ENCODE results near the gene ZNF652.

The ZNF652 gene

DNA sequence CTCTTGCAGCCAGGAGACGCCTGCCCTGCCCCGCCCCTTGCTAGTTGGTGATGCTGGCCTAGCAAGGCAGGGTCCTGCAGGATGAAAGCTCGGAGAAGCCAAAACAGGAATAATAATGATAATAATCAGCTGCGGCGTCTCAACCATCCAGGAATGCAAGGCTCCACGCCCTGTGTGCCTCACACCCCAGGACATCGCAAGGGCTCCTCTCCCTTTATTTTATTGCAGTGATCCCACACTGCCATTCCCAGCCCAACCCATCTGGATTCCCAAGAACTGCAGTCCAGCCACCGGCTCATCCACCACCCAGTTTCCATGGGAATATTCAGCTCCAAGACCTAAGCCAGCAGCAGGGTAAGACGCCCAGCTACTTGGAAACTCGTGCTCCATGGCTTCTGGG is 21.0 kb upstream of the ZNF652 start:
- H3K79me2 ChIP-seq (ENCODE audit: control insufficient read depth, insufficient read depth, low read length): no peaks in the 10 kb centered on the region
- H3K27ac ChIP-seq (ENCODE audit: low read depth, low read length): no peak overlapping the region
- H3K4me2 ChIP-seq (ENCODE audit: low read length): no peak overlapping the region
- H2AK5ac ChIP-seq (ENCODE audit: low read length): no peak overlapping the region
- H3K9ac ChIP-seq (ENCODE audit: low read length): no peak overlapping the region
- no peak overlapping the region for H3K4ac ChIP-seq (ENCODE audit: low read depth, low read length)
- H2BK5ac ChIP-seq (ENCODE audit: low read length): no peak overlapping the region
- H3K23ac ChIP-seq (ENCODE audit: low read length): no peak overlapping the region
- no peak overlapping the region for H3K56ac ChIP-seq (ENCODE audit: low read length)
- no peak overlapping the region for H3K18ac ChIP-seq (ENCODE audit: low read length)
- H3K79me1 ChIP-seq (ENCODE audit: low read length): no peaks in the 10 kb centered on the region
- no peak overlapping the region for H4K5ac ChIP-seq (ENCODE audit: low read length)
- H3K36me3 ChIP-seq (ENCODE audit: control insufficient read depth, insufficient read depth, low read length): no peaks in the 10 kb centered on the region
- no peak for DNase-seq
- H2BK120ac ChIP-seq (ENCODE audit: low read depth, low read length): no peak overlapping the region
- WGBS (ENCODE audit: extremely low coverage, insufficient coverage, low lambda C conversion rate): no CpG with 5 or more reads among the region's 10 CpGs
- no peaks in the 10 kb centered on the region for H3K27me3 ChIP-seq (ENCODE audit: insufficient read depth, low read length, poor library complexity)
- no peak overlapping the region for H2BK15ac ChIP-seq (replicated peaks; ENCODE audit: low read depth)
- H4K8ac ChIP-seq (ENCODE audit: low read depth, low read length): no peak overlapping the region
- no peaks in the 10 kb centered on the region for H3K4me1 ChIP-seq (ENCODE audit: control insufficient read depth, low read depth, low read length)
- H3K4me3 ChIP-seq (ENCODE audit: low read length): no peak overlapping the region

DNA sequence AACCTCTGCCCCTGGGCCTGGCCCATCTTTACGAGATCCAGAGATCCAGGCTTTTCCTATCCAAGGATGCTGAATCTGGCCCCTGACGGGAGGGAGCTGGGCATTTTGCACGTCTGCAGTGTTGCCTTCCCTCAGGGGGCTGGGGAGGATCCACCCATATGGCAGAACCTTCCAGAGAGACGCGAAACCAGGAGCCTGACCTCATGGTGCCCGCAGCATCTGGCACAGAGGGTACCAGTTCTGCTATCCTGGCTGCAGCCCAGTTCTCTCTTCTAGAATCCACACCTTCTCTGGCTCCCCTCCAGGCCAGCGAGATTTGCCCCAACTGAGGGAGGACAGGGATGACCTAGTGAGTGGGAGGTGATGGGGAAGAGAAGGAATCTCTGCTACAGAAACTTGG is 20.5 kb upstream of the ZNF652 start:
- no peak overlapping the region for H3K4me3 ChIP-seq (ENCODE audit: low read length)
- H3K36me3 ChIP-seq (ENCODE audit: control insufficient read depth, insufficient read depth, low read length): no peaks in the 10 kb centered on the region
- H3K4me1 ChIP-seq (ENCODE audit: control insufficient read depth, low read depth, low read length): no peaks in the 10 kb centered on the region
- no peak overlapping the region for H3K4me2 ChIP-seq (ENCODE audit: low read length)
- H3K79me1 ChIP-seq (ENCODE audit: low read length): no peaks in the 10 kb centered on the region
- no peak overlapping the region for H4K8ac ChIP-seq (ENCODE audit: low read depth, low read length)
- H3K56ac ChIP-seq (ENCODE audit: low read length): no peak overlapping the region
- H2BK15ac ChIP-seq (replicated peaks; ENCODE audit: low read depth): no peak overlapping the region
- no CpG with 5 or more reads among the region's 7 CpGs for WGBS (ENCODE audit: extremely low coverage, insufficient coverage, low lambda C conversion rate)
- no peaks in the 10 kb centered on the region for H3K27me3 ChIP-seq (ENCODE audit: insufficient read depth, low read length, poor library complexity)
- H3K18ac ChIP-seq (ENCODE audit: low read length): no peak overlapping the region
- H4K5ac ChIP-seq (ENCODE audit: low read length): no peak overlapping the region
- no peaks in the 10 kb centered on the region for H3K79me2 ChIP-seq (ENCODE audit: control insufficient read depth, insufficient read depth, low read length)
- H2AK5ac ChIP-seq (ENCODE audit: low read length): no peak overlapping the region
- H2BK120ac ChIP-seq (ENCODE audit: low read depth, low read length): no peak overlapping the region
- H3K23ac ChIP-seq (ENCODE audit: low read length): no peak overlapping the region
- H3K9ac ChIP-seq (ENCODE audit: low read length): no peak overlapping the region
- H3K4ac ChIP-seq (ENCODE audit: low read depth, low read length): no peak overlapping the region
- no peak overlapping the region for H3K27ac ChIP-seq (ENCODE audit: low read depth, low read length)
- no peak for DNase-seq
- H2BK5ac ChIP-seq (ENCODE audit: low read length): no peak overlapping the region

DNA sequence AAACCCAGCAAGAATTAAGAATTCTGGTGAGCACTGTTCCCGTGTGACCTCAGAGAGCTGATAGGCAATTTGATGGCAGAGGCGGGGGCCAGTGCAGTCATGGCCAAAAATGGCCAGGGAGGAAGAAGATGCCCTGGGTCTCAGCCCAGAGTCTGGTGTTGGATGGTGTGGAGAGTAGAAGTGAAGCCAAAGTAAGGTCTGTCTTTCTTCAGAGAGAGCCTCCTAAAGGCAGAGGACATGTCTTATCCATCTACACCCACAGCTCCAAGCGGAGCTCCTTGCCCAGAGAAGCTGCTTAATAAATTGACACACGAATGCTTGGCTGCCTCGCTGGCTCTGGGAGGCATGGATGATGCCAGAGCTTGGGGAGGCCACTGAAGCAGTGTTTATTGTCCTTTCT is 19.7 kb upstream of the ZNF652 start:
- Histone ChIP-seq H3K23ac (ENCODE audit: low read length) (no peak overlapping the region), H2BK15ac (replicated peaks; ENCODE audit: low read depth) (no peak overlapping the region), H3K27me3 (ENCODE audit: insufficient read depth, low read length, poor library complexity) (no peaks in the 10 kb centered on the region), H3K4me3 (ENCODE audit: low read length) (no peak overlapping the region), H3K4me2 (ENCODE audit: low read length) (no peak overlapping the region), H3K4me1 (ENCODE audit: control insufficient read depth, low read depth, low read length) (peaks cover under 1% of the 10 kb centered on the region), H3K4ac (ENCODE audit: low read depth, low read length) (no peak overlapping the region), H3K56ac (ENCODE audit: low read length) (no peak overlapping the region), H2BK120ac (ENCODE audit: low read depth, low read length) (no peak overlapping the region), H3K9ac (ENCODE audit: low read length) (no peak overlapping the region), H3K79me1 (ENCODE audit: low read length) (no peaks in the 10 kb centered on the region), H2BK5ac (ENCODE audit: low read length) (no peak overlapping the region), H4K8ac (ENCODE audit: low read depth, low read length) (no peak overlapping the region), H4K5ac (ENCODE audit: low read length) (no peak overlapping the region), H3K18ac (ENCODE audit: low read length) (no peak overlapping the region), H3K36me3 (ENCODE audit: control insufficient read depth, insufficient read depth, low read length) (no peaks in the 10 kb centered on the region), H2AK5ac (ENCODE audit: low read length) (no peak overlapping the region), H3K27ac (ENCODE audit: low read depth, low read length) (no peak overlapping the region), H3K79me2 (ENCODE audit: control insufficient read depth, insufficient read depth, low read length) (no peaks in the 10 kb centered on the region)
- WGBS (ENCODE audit: extremely low coverage, insufficient coverage, low lambda C conversion rate): no CpG with 5 or more reads among the region's 5 CpGs
- DNase-seq: no peak

DNA sequence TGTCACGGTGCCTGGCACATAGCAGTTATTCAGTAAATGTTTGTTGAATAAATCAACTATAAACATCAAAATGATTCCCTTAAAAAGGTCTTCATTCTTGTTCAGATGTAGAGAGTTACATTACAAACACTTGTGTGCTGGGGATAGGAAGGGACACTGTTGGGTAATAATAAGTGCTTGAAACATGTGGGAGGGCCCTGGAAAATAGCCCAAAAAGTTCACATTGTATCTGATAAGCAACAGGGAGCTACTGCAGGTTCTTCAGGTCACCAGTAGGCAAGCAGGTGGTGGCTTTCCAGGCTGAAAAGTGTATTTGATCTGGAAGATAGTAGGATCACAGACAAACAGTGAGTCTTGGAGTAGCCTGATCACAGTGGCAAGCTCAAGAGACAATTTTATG is 19.0 kb upstream of the ZNF652 start:
- H3K23ac ChIP-seq (ENCODE audit: low read length): no peak overlapping the region
- H3K79me2 ChIP-seq (ENCODE audit: control insufficient read depth, insufficient read depth, low read length): no peaks in the 10 kb centered on the region
- H3K56ac ChIP-seq (ENCODE audit: low read length): no peak overlapping the region
- no peaks in the 10 kb centered on the region for H3K27me3 ChIP-seq (ENCODE audit: insufficient read depth, low read length, poor library complexity)
- H3K4me2 ChIP-seq (ENCODE audit: low read length): no peak overlapping the region
- H3K27ac ChIP-seq (ENCODE audit: low read depth, low read length): no peak overlapping the region
- H2BK5ac ChIP-seq (ENCODE audit: low read length): no peak overlapping the region
- H3K36me3 ChIP-seq (ENCODE audit: control insufficient read depth, insufficient read depth, low read length): no peaks in the 10 kb centered on the region
- H2AK5ac ChIP-seq (ENCODE audit: low read length): no peak overlapping the region
- H3K9ac ChIP-seq (ENCODE audit: low read length): no peak overlapping the region
- H2BK120ac ChIP-seq (ENCODE audit: low read depth, low read length): no peak overlapping the region
- no peak for DNase-seq
- no peak overlapping the region for H3K4ac ChIP-seq (ENCODE audit: low read depth, low read length)
- peaks cover 6% of the 10 kb centered on the region for H3K4me1 ChIP-seq (ENCODE audit: control insufficient read depth, low read depth, low read length)
- no peaks in the 10 kb centered on the region for H3K79me1 ChIP-seq (ENCODE audit: low read length)
- H3K4me3 ChIP-seq (ENCODE audit: low read length): no peak overlapping the region
- H3K18ac ChIP-seq (ENCODE audit: low read length): no peak overlapping the region
- H4K5ac ChIP-seq (ENCODE audit: low read length): no peak overlapping the region
- H2BK15ac ChIP-seq (replicated peaks; ENCODE audit: low read depth): no peak overlapping the region
- no peak overlapping the region for H4K8ac ChIP-seq (ENCODE audit: low read depth, low read length)
- WGBS (ENCODE audit: extremely low coverage, insufficient coverage, low lambda C conversion rate): no CpG with 5 or more reads among the region's 1 CpG

DNA sequence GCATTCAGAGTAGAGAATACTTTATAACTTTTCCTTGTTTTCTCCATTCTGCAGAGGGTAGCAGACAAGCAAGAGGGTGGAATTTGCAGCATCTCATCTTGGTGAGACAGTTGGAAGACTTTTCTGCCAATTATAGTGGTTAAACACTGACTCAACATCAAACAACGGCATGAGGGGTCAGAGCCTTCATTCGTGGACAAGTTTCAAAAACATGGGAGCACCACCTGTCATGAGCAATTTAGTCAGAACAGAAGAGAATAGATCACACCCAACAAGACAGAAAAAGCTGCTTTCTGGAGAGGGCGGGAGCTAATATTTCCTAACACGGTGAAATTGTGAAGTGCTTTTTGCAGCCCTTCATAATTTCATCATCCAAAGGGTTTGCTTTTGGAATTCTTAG is 17.9 kb upstream of the ZNF652 start:
- Histone ChIP-seq H3K79me2 (ENCODE audit: control insufficient read depth, insufficient read depth, low read length) (no peaks in the 10 kb centered on the region), H2BK15ac (replicated peaks; ENCODE audit: low read depth) (no peak overlapping the region), H3K56ac (ENCODE audit: low read length) (no peak overlapping the region), H3K79me1 (ENCODE audit: low read length) (no peaks in the 10 kb centered on the region), H4K8ac (ENCODE audit: low read depth, low read length) (no peak overlapping the region), H3K18ac (ENCODE audit: low read length) (no peak overlapping the region), H3K36me3 (ENCODE audit: control insufficient read depth, insufficient read depth, low read length) (no peaks in the 10 kb centered on the region), H3K4me3 (ENCODE audit: low read length) (no peak overlapping the region), H2BK5ac (ENCODE audit: low read length) (no peak overlapping the region), H2AK5ac (ENCODE audit: low read length) (no peak overlapping the region), H3K23ac (ENCODE audit: low read length) (no peak overlapping the region), H2BK120ac (ENCODE audit: low read depth, low read length) (no peak overlapping the region), H3K27me3 (ENCODE audit: insufficient read depth, low read length, poor library complexity) (no peaks in the 10 kb centered on the region), H3K9ac (ENCODE audit: low read length) (no peak overlapping the region), H4K5ac (ENCODE audit: low read length) (no peak overlapping the region), H3K4me1 (ENCODE audit: control insufficient read depth, low read depth, low read length) (peaks cover 6% of the 10 kb centered on the region), H3K4ac (ENCODE audit: low read depth, low read length) (no peak overlapping the region), H3K4me2 (ENCODE audit: low read length) (no peak overlapping the region), H3K27ac (ENCODE audit: low read depth, low read length) (no peak overlapping the region)
- DNase-seq: no peak
- WGBS (ENCODE audit: extremely low coverage, insufficient coverage, low lambda C conversion rate): no CpG with 5 or more reads among the region's 4 CpGs

DNA sequence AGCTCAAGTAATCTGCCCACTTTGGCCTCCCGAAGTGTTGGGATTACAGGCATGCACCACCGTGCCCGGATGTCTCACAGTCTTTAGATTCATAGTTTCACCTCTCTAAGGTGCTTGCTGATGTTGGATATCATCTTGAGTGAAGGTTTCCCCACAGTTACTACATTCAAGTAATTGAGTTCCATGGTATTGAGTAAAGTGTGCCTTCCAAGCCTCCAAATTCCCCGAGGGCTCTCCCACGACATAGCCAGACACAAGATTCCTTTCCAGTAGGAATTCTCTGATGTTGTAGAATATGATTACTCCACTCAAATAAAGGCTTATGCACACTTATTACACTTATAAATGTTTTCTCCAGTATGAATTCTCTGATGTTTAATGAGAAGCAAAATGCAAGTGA is 16.3 kb upstream of the ZNF652 start:
- Histone ChIP-seq H3K27ac (ENCODE audit: low read depth, low read length) (no peak overlapping the region), H3K27me3 (ENCODE audit: insufficient read depth, low read length, poor library complexity) (no peaks in the 10 kb centered on the region)
- no CpG with 5 or more reads among the region's 5 CpGs for WGBS (ENCODE audit: extremely low coverage, insufficient coverage, low lambda C conversion rate)

More for the DNA sequence above, 16.3 kb upstream of the ZNF652 start:
- no peak overlapping the region for H3K9ac ChIP-seq (ENCODE audit: low read length)
- peaks cover 6% of the 10 kb centered on the region for H3K4me1 ChIP-seq (ENCODE audit: control insufficient read depth, low read depth, low read length)
- no peak overlapping the region for H3K4ac ChIP-seq (ENCODE audit: low read depth, low read length)
- no peak for DNase-seq
- no peaks in the 10 kb centered on the region for H3K79me2 ChIP-seq (ENCODE audit: control insufficient read depth, insufficient read depth, low read length)
- H4K5ac ChIP-seq (ENCODE audit: low read length): no peak overlapping the region
- no peaks in the 10 kb centered on the region for H3K79me1 ChIP-seq (ENCODE audit: low read length)
- no peak overlapping the region for H3K4me3 ChIP-seq (ENCODE audit: low read length)
- H2BK15ac ChIP-seq (replicated peaks; ENCODE audit: low read depth): no peak overlapping the region
- H3K23ac ChIP-seq (ENCODE audit: low read length): no peak overlapping the region
- H3K36me3 ChIP-seq (ENCODE audit: control insufficient read depth, insufficient read depth, low read length): no peaks in the 10 kb centered on the region
- no peak overlapping the region for H2AK5ac ChIP-seq (ENCODE audit: low read length)
- H2BK120ac ChIP-seq (ENCODE audit: low read depth, low read length): no peak overlapping the region
- no peak overlapping the region for H3K18ac ChIP-seq (ENCODE audit: low read length)
- no peak overlapping the region for H3K4me2 ChIP-seq (ENCODE audit: low read length)
- H2BK5ac ChIP-seq (ENCODE audit: low read length): no peak overlapping the region
- no peak overlapping the region for H4K8ac ChIP-seq (ENCODE audit: low read depth, low read length)
- no peak overlapping the region for H3K56ac ChIP-seq (ENCODE audit: low read length)

Data from mesendoderm (in vitro differentiated cells).